Mammary epithelial cell (primary cell): ENCODE measurements around the gene DPEP2NB.
A peak's percentile ranks its signal among the peaks of the same experiment; 100 is the strongest.

Experiments used
- EZH2 ChIP-seq: IDR thresholded peaks from 2 replicates; pipeline ENCODE4 v1.6.1; 2012; ENCODE audit warnings: low read length, inconsistent platforms, borderline replicate concordance
- TF ChIP-seq, protein P1 (sequence below), 2 donors: IDR thresholded peaks in 1 of 2; conservative IDR thresholded peaks in 1 of 2; 2 replicates each; pipeline ENCODE4 v1.5.1; 2011 to 2012; ENCODE audit warnings: inconsistent platforms in 2 of 2, low read length in 2 of 2, mild to moderate bottlenecking in 2 of 2, control low read depth in 1 of 2, low read depth in 1 of 2; ENCODE audit not compliant: insufficient read depth in 1 of 2; ENCODE audit errors: extremely low read depth in 1 of 2

DNA sequence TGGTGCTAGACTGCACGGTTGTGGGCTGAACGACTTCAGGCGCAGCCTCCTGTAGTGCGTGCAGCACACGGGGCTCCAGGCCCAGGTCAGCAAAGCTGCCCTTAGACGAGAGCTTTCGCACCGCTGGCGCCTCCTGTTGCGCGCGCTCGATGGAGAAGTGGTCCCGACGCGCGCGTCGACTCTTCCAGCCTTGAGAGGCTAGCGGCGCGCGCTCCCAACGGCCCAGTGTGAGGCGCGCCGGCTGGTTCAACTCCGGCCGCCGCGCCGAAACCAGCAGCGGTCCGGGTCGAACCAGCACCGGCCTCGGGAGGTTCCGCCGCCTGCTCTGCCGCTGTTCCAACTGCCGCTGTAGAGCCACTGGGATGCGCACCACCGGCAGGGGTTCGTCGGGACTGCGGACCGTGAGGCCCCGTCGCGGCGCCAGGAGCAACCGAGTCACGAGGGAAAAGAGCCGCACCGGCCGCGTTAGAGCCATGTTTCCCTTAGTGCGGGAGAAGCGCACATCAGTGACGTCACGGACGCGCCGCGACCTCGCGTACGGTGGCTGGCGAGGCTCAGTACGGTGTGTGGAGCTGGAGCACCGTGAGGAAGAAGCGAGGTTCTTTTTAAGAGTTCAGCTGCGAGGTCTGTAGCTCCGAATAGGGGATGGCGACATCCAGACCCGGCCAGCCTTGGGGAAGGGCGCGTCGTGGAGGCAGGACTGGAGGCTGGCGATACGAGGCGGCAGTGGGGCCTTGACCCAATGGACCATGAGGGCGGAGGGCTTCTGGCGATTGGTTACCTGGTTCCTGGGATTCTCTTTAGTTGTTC lies 7.2 kb upstream of the DPEP2NB start, which contains the start of the genes DDX28 and DUS2:
- TF ChIP-seq, protein P1, sequence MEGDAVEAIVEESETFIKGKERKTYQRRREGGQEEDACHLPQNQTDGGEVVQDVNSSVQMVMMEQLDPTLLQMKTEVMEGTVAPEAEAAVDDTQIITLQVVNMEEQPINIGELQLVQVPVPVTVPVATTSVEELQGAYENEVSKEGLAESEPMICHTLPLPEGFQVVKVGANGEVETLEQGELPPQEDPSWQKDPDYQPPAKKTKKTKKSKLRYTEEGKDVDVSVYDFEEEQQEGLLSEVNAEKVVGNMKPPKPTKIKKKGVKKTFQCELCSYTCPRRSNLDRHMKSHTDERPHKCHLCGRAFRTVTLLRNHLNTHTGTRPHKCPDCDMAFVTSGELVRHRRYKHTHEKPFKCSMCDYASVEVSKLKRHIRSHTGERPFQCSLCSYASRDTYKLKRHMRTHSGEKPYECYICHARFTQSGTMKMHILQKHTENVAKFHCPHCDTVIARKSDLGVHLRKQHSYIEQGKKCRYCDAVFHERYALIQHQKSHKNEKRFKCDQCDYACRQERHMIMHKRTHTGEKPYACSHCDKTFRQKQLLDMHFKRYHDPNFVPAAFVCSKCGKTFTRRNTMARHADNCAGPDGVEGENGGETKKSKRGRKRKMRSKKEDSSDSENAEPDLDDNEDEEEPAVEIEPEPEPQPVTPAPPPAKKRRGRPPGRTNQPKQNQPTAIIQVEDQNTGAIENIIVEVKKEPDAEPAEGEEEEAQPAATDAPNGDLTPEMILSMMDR (conservative IDR thresholded peaks at IDR 0.05 in 1 of 2, IDR thresholded peaks at IDR 0.05 in 1 of 2; ENCODE audit: extremely low read depth in 1 of 2, insufficient read depth in 1 of 2, low read depth in 1 of 2, low read length in 2 of 2) = peak in 1 of 2 donors; percentile 6
- no peak for TF ChIP-seq EZH2
